GM18498 (cell line): ENCODE measurements around the gene ANK2.
"Not testable (repeated sequence)": the region's sequence is repeated elsewhere in the genome, so short reads cannot be mapped to it uniquely, and the experiment has no call there.

Experiments
- ATAC-seq: cut with Tn5 transposase; IDR thresholded peaks from one replicate; pipeline ENCODE4 v1.9.1; 2021; ENCODE audit warnings: mild to moderate bottlenecking, moderate library complexity; ENCODE audit not compliant: unreplicated experiment

The ANK2 gene

DNA sequence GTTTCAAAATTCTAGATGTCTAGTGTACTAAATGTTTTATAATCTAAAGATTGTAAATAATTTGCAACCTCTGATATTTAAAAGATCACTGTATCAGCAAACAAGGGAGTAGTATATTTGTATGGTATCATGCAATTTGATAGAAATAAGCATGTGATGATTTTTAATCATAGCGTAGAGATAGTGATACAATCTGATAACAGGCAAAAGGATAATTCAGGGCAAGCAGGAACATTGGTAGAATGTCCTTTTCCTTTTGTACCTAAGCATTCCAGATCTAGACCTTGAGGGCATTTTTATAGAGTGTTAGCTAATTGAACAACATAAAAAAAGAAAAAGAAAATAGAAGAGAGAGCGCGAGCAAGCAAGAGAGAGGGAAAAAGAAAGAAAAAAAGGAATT lies 1.4 kb downstream of the ANK2 start:
- no peak for ATAC-seq

- no peak for ATAC-seq
Observed at GRCh38 chr4:113051361-113051760, 1.9 kb downstream of the ANK2 start.

GRCh38 chr4:113052379-113052951 lies 3.0 kb downstream of the ANK2 start:
- ATAC-seq: peak; percentile 86

- no peak for ATAC-seq
Observed at GRCh38 chr4:113053883-113054282, 4.4 kb downstream of the ANK2 start.

- ATAC-seq: no peak
Observed at GRCh38 chr4:113056318-113056717, 6.9 kb downstream of the ANK2 start.

DNA sequence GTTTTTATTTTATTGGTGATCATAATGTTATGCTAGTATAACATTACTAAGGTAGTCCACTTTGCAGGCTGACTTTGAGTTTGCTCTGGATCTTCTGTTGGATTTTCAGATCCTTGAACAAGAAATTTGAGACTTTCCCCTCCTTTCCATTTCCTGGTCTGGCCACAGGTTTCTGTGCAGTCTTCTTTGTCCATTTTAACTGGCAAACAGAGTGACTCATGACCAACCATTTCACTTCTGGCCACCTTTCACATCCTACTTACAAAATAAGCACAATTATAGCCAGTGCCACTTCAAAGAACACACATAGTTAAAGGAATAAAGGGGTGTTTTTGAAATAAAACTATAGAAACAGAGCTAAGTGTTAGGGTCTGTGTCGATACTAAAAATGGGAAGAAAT lies 8.4 kb downstream of the ANK2 start:
- no peak for ATAC-seq

DNA sequence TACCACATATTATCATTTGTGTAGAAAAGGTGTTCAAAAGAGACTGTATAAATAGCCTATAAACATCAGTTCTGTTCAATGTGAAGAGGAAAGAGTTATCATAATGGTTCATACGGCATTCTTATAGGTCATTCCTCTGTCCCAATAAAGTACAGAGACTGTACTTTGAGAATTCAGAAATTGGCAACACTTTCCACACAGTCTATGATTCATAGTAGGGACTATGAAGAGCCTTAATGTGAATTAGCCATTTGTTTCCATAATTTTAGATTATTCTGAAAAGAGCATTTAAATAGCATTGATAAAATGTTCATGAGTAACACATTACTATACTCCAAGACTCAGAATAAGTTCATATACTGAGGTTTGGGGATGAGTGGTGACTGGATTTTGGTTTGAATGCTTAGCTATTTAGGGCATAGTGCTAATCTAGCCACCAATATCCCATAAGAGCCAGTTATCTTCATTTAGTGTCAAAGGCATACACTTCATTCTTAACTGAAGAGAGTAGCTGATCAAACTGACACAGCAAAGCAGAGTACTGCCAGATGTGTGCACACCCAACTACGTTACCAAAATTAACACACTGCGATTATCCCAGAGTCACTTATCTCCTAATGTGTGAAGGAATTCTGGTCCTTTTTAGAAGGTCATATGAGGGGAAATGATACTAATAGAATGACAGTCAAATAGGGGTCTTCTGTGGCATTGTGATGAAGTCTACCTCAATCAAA lies 10.2 kb downstream of the ANK2 start:
- no peak for ATAC-seq

DNA sequence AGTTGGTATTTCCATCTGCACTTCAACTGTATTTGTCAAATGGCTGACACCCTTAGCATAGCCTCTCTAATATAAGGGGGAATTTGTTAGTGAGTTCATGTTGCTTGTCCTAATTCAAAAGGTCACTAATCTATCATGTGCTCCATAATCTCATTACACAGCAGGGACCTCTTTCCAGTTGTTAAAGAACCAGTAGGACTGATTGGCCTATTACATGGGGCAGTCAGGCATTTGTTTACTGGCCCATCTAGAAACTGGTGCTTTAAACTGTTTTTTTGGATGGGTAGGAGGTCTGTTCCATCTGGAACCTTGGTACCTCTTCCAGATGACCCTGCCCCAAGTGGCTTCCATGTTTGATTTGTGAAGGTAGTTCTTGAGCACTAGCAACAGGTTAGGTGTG lies 11.4 kb downstream of the ANK2 start:
- ATAC-seq: no peak

- no peak for ATAC-seq
Observed at GRCh38 chr4:113064244-113064643, 14.8 kb downstream of the ANK2 start.

DNA sequence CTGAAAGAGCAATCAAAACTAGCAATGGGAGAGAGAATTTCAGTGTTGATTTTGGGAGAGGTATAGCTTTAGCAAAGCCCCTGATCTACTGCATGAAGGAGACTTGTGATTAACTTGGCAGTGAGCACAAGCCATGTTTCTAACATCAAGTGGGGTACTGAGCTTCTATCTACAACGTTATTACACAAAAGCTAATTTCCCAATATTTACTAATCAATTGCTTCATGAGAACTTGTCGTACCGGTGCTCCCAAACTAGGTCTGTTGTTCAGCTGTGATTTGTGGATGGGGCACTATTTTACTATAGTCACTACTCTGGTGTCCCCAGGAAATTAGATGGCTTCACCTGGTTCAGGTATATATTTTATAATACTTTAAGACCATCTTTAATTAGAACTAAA lies 16.2 kb downstream of the ANK2 start:
- ATAC-seq: no peak

- not testable (repeated sequence) for ATAC-seq
Observed at GRCh38 chr4:113068771-113069170, 19.3 kb downstream of the ANK2 start.

DNA sequence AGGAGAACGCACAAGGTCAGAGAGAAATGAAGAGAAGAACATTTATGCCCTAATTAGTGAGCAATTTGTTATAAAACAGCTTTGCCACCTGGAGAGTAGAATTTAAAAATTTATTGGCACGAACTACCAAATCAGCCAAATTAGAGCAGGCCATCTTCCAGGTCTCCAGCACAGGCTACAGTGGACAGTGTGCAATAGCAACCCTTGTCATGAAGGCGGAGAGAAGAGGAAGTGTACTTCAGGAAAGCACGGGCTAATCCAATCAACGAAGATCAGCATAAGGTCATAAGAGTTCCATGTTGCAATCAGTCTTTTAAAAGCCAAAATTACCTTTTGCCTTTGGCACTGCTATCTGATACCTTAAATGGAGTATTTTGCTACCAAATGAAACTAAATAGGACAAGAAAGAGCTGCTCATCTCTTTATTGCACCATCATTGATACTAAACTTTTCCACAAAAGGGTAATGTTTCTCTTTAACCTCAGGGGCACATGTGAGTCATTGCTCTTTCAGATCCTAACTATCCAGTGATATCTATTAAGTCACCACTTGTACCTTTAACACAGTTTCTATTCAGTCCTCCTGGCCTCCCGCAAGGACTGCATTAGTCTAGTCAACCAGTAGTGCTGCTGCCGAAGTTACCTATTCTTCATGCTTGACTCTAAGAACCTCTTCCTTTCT lies 19.9 kb downstream of the ANK2 start:
- no peak for ATAC-seq

DNA sequence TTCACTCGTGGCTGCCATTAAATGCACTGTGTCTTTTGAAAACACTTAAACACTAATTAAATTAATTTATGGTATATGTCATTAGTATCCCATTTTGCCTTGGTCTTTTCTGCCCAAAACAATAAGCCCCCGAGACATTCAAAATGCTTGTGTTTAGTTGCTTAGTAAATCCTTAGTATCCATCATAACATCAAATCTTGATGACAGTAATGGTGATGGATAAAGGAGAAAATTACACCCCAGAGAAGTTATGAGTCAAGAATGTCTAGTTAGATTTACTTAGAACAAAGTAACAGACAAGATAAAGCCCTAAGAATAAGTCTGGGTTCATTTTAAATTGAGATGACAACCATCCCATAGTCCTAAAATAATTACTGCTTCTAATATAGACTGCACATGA lies 21.3 kb downstream of the ANK2 start:
- ATAC-seq: no peak

GRCh38 chr4:113071274-113071673 lies 21.8 kb downstream of the ANK2 start:
- no peak for ATAC-seq

GRCh38 chr4:113071805-113072204 lies 22.4 kb downstream of the ANK2 start:
- ATAC-seq: no peak

GRCh38 chr4:113073451-113074005 lies 24.1 kb downstream of the ANK2 start:
- ATAC-seq: no peak

DNA sequence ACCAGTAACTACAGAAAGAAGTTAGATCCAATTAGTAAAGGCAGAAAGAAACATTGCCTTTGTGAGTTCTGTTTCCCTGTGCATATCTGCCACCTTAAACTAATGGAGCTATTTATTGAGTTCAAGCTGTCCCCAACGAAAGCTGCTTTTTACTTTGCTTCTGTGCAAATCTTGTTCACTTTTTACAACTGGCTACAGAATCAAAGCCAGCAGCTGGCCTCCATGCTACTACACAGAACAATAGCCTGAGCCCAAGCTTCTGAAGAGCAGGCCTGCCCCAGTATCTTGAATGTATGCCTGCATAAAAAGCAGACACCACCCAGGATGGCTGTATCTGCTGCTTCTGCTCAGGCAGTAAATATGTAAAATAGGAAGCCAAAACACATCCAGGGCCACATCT lies 28.1 kb downstream of the ANK2 start:
- ATAC-seq: no peak

GRCh38 chr4:113078066-113078465 lies 28.6 kb downstream of the ANK2 start:
- ATAC-seq: no peak

DNA sequence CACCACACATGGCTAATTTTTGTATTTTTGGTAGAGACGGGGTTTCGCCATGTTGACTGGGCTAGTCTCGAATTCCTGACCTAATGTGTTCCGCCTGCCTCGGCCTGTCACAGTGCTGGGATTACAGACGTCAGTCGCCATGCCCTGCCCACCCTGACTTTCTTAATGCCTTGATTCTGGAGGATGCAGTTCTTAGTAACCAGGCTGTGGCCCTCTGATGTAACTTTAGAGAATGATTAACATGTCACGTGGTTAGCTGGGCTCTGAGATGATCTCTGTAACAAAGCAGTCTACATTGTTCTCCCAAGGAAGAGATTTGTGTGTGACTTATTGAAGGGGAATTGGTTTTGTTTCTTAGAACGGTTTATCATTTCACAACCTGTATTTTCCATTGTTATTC lies 30.6 kb downstream of the ANK2 start:
- ATAC-seq: peak; percentile 44

DNA sequence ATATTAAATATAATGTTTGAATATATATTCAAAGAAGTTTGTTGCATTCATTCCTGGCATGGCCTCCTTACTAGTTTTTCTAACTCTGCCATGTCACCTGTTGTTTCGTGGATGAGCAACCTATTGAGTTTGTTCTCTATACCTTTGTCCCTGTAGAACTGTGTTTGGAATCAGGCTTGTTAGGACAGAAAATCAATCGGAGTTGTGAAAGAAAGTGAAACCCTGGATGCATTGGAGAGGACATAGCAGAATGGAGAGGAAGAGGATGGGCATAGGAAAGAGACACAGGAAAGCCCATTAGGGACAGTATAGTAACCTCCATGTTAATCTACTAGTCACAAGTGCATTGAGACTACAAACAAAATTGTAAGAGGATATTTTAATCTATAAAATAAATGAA lies 31.2 kb downstream of the ANK2 start:
- no peak for ATAC-seq

GRCh38 chr4:113083346-113083745 lies 33.9 kb downstream of the ANK2 start:
- ATAC-seq: no peak

GRCh38 chr4:113086172-113086695 lies 36.8 kb downstream of the ANK2 start:
- no peak for ATAC-seq
